ENCODE results near the gene SIDT2.
"Not testable (repeated sequence)": the region's sequence is repeated elsewhere in the genome, so short reads cannot be mapped to it uniquely, and the experiment has no call there.

The SIDT2 gene

DNA sequence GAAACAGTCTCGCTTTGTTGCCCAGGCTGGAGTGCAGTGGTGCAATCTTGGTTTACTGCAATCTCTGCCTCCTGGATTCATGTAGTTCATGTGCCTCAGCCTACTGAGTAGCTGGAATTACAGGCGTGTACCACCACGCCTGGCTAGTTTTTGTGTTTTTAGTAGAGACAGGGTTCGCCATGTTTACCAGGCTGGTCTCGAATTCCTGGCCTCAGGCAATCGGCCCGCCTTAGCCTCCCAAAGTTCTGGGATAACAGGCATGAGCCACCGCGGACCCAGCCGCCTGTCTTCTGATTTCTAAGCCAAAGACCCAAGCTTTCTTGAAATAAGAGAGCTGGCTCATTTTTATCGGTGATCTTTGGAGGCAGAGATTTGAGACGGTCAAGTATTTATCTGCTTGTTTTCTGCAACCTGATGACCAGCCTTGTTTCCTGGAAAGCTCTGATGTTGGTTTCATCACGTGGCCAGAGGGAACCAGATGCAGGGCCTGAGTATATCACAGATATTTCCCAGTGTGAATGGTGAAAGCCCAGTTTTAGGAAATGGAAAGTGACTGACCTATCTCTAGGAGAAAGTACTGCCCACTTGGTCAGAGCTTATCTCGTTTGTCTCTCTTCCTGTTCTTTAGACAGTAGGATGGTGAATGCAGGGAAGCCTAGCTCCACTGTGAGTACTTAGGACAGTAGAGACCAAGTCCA lies 5.7 kb upstream of the SIDT2 start:
- no peak for DNase-seq

GRCh38 chr11:117175104-117175503 lies 3.4 kb upstream of the SIDT2 start:
- no peak for DNase-seq

DNA sequence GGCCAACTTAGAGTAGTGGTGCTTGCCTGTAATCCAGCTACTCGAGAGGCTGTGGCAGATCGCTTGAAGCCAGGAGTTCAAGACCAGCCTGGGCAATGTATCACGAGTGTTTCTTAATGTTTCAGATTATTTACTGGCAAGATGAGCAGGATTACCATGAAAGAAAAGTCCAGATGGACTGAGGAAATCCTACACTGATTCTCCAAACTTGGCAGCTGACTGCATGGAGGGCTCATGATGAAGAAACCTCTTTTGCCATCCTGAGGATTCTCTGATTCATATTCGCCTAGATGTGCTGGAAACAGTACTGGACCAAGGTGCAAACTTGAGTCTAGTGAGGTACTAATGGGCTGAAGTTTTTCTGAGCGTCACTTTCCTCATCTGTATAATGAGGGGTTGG lies 2.8 kb upstream of the SIDT2 start:
- no peak for DNase-seq

GRCh38 chr11:117176186-117176585 lies 2.4 kb upstream of the SIDT2 start:
- no peak for DNase-seq

GRCh38 chr11:117177534-117178209 lies 871 bp upstream of the SIDT2 start:
- DNase-seq, result no peak

- DNase-seq, result no peak
Observed at GRCh38 chr11:117179048-117179999, 781 bp downstream of the SIDT2 start.

- no peak for DNase-seq
Observed at GRCh38 chr11:117180020-117180419, 1.5 kb downstream of the SIDT2 start.

GRCh38 chr11:117180661-117181585 lies 2.4 kb downstream of the SIDT2 start:
- DNase-seq, result no peak

DNA sequence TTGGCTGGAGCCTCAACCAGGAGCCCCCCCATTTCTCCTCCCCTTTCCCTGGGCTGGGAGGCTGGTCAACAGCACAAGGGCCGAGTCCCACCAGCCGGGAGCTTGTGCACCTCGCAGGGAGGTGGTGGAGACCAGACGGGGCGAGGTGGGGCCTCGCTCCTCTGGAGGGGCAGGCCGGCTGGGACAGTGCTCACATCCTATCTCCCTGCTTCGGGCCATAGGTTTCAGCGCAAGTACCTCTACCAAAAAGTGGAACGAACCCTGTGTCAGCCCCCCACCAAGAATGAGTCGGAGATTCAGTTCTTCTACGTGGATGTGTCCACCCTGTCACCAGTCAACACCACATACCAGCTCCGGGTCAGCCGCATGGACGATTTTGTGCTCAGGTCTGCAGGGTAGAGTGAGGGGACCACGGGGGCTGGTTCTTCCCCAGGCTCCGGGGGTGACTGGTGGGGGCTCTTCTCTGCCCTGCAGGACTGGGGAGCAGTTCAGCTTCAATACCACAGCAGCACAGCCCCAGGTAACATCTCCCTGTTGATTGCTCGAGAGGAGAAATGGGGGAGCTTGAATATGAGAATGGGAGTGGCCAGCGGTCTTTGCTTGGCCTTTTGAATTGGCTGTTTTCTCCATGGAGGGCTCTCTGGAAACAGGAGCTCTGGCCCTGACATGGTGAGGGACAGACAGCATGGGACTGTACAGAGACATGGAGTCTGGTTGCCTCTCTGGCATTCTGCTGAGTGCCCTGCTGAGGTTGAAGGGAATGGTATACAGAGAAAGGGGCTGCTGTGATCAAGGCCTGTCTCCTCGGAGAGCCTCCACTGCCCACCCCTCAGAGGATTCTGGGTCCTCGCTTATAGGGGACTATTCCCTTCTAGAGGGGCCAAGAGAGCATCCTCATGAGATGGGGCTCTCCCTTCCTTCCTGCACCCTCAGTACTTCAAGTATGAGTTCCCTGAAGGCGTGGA lies 3.3 kb downstream of the SIDT2 start:
- no peak for DNase-seq

DNA sequence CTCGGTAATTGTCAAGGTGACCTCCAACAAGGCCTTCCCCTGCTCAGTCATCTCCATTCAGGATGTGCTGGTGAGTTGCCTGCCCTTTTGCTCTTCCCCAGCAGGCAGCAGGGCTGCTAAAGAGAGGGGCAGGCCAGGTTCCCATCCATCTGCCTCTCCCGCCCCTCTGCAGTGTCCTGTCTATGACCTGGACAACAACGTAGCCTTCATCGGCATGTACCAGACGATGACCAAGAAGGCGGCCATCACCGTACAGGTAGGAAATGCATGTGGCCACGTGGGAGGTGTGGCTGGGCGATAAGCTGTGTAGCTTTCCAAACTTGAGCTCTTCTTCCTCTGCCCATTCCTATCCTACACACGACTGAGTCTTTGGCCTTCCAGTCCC lies 4.0 kb downstream of the SIDT2 start:
- no peak for DNase-seq

DNA sequence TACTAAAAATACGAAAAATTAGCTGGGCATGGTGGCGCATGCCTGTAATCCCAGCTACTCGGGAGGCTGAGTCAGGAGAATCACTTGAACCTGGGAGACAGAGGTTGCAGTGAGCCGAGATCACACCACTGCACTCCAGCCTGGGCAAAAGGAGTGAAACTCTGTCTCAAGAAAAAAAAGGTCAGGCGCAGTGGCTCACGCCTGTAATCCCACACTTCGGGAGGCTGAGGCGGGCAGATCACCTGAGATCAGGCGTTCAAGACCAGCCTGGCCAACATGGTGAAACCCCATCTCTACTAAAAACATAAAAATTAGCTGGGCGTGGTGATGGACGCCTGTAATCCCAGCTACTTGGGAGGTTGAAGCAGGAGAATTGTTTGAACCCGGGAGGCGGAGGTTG lies 4.6 kb downstream of the SIDT2 start:
- not testable (repeated sequence) for DNase-seq

DNA sequence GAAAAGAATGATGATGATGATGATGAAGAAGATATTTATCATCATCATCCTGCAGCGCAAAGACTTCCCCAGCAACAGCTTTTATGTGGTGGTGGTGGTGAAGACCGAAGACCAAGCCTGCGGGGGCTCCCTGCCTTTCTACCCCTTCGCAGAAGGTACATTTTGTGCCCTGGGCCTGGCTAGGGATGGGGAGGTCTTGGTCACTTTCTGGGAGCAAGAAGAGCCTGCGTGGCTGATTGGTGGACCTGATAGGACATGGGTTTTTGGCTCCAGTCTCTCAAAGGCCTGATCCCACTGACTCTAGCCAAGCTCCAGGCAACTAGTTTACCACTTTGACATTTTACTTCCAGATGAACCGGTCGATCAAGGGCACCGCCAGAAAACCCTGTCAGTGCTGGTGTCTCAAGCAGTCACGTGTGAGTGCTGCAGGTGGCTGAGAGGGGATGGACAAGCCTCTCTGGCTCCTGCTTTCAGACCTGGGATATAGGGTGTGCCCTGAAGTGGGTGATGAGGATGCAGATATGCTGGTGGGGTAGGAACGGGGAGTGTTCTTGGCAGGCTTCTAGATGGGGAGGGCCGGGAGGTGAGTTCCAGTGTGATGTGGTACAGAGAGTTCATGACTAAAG lies 5.3 kb downstream of the SIDT2 start:
- DNase-seq, result no peak

- no peak for DNase-seq
Observed at GRCh38 chr11:117185736-117186430, 7.3 kb downstream of the SIDT2 start.

DNA sequence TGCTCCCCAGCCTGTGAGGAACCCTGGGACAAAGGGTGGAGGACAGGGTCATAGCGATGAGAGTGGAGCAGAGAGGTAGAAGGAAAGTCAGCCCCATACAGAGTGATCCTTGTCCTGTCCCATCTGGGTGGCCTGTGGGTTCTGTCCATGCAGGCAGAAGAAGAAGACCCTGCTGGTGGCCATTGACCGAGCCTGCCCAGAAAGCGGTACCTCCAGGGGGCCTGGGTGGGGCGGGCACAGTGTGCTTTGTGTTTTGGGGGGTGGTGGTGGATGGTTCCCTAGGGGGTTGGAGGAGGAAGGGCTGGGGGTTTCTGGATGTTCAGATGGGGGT lies 7.9 kb downstream of the SIDT2 start:
- no peak for DNase-seq

DNA sequence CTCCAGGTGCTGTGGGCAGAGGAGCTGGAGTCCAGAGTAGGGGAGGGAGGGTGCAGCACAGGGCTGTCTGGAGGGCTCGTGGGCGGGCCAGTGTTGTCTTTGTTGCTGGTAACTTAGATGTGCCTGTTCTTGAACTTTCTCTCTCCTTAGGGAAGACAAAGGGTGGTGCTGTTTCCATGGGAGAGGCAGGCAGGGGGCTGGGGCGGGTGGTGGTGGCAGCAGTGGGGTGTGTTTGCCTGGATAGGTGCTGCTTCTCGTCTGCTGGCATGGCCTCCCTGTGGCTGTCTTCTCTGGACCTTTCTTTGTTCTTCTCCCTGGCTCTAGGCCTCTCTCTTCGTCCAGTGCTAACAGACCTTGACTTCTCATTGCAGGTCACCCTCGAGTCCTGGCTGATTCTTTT lies 8.5 kb downstream of the SIDT2 start:
- no peak for DNase-seq

- no peak for DNase-seq
Observed at GRCh38 chr11:117187428-117187798, 8.9 kb downstream of the SIDT2 start.

GRCh38 chr11:117187799-117188481 lies 9.4 kb downstream of the SIDT2 start:
- no peak for DNase-seq

DNA sequence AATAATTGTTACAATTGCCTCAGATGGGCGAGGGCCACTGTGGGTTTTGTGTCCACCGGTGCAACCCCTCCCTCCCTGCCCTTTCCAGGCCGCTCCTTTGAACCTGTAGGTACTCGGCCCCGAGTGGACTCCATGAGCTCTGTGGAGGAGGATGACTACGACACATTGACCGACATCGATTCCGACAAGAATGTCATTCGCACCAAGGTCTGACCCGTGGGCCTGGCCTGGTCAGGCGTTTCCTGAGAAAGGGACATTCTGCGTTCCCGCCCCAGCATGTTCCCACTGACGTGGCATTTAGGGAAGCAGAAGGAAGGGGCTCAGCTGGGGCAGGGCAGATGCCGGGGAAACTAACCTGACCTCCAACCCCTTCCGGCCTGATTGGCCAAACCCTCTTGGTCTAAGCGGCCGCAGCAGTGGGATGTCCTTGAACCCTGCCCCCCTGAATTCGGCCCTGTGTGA lies 10.1 kb downstream of the SIDT2 start:
- no peak for DNase-seq

GRCh38 chr11:117189191-117189940 lies 10.8 kb downstream of the SIDT2 start:
- DNase-seq, result no peak

Data from NCI-H1048 (cell line).